BJ (cell line): Measurements from ENCODE around the gene MMP27. TPM values are rescaled to one million over a fixed set of nuclear protein-coding genes. Genes with fewer than 3 reads are reported as not detected.
"Not testable (repeated sequence)": the region's sequence is repeated elsewhere in the genome, so short reads cannot be mapped to it uniquely, and the experiment has no call there.

Experiments used
- CTCF ChIA-PET: fragments of 350-600 bp; formaldehyde crosslinking; extraction: SDS; loops from one replicate; lab custom pipeline; 2021; ENCODE audit warnings: antibody characterized with exemption, inconsistent platforms; lab: Yijun Ruan, JAX
- POLR2A ChIA-PET: fragments of 300-600 bp; sonication (Branson Sonifier 250); formaldehyde crosslinking; extraction: SDS; loops from one replicate; lab custom pipeline; 2021; ENCODE audit warnings: antibody characterized with exemption; lab: Charles Lee
- DNase-seq: peaks from one replicate; pipeline ENCODE4 v3.0.0-alpha.2; 2011; ENCODE audit warnings: low read depth
- H3K27me3 ChIP-seq: 2 replicates; pipeline ENCODE4 v1.6.0; 2011; ENCODE audit warnings: low read length; ENCODE audit not compliant: control insufficient read depth, insufficient read depth
- H3K36me3 ChIP-seq: 2 replicates; pipeline ENCODE4 v1.5.1; 2011; ENCODE audit warnings: low read length; ENCODE audit not compliant: control insufficient read depth, insufficient read depth
- H3K4me3 ChIP-seq: 2 replicates; pipeline ENCODE4 v1.5.1; 2011; ENCODE audit warnings: low read depth, mild to moderate bottlenecking, control low read depth, low read length
- CTCF ChIP-seq: IDR thresholded peaks from 2 replicates; pipeline ENCODE4 v1.5.1; 2011; ENCODE audit warnings: low read depth, mild to moderate bottlenecking, control low read depth, inconsistent platforms, low read length, moderate library complexity; ENCODE audit not compliant: insufficient read depth
- polyA minus RNA-seq: library from RNA; depleted of rRNA, polyadenylated mRNA; stranded (reverse); fragments of >200 nt; gene quantifications from 2 replicates; pipeline ENCODE4 v1.2.3, GENCODE V29; 2011; rRNA and poly(A)+ RNA removed
- polyA plus RNA-seq: library from polyadenylated mRNA; depleted of rRNA; stranded (reverse); fragments of >200 nt; gene quantifications from 2 replicates; pipeline ENCODE4 v1.2.3, GENCODE V29; 2011; rRNA removed

The MMP27 gene, protein sequence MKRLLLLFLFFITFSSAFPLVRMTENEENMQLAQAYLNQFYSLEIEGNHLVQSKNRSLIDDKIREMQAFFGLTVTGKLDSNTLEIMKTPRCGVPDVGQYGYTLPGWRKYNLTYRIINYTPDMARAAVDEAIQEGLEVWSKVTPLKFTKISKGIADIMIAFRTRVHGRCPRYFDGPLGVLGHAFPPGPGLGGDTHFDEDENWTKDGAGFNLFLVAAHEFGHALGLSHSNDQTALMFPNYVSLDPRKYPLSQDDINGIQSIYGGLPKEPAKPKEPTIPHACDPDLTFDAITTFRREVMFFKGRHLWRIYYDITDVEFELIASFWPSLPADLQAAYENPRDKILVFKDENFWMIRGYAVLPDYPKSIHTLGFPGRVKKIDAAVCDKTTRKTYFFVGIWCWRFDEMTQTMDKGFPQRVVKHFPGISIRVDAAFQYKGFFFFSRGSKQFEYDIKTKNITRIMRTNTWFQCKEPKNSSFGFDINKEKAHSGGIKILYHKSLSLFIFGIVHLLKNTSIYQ
- polyA plus RNA-seq: not detected in 2 replicates
- polyA minus RNA-seq: not detected in 2 replicates

DNA sequence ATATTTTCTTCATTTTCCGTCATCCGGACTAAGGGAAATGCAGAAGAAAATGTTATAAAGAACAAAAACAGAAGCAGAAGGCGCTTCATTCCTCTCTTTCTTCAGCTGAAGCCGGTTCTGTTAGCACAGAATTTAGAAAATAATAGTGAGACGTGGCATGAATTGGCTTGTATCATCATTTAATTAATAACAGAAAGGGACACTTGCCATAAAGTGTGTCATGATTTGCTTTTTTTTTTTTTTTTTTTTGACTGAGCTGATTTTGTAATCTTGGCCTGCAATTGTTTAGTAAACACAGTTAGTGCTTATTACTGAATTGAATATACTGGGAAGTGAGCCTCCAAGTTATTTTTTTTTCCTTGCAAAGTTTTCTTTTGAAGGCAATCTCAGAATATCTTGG lies at the start of gene MMP27:
Gene MMP27 (minus strand): TSS at position 144 of the 400 bp plus-strand sequence. CDS start 55 bp downstream, at position 89.
- TF ChIP-seq CTCF: no peak
- ChIA-PET CTCF (interaction anchor here (0.8 to 1.0 kb wide), 2 partner anchors 13 to 24 kb away, joined by 3 read pairs; no protein-coding TSS in a partner anchor), POLR2A (no interaction called here)
- Histone ChIP-seq H3K27me3 (peaks cover 2% of the 10 kb centered on the region), H3K36me3 (no peaks in the 10 kb centered on the region), H3K4me3 (no peak within 1 kb of the TSS)
- no peak for DNase-seq

- H3K27me3 ChIP-seq: peaks cover 15% of the 10 kb centered on the region
- H3K36me3 ChIP-seq: no peaks in the 10 kb centered on the region
- ChIA-PET POLR2A (no interaction called here), CTCF (no interaction called here)
- no peak overlapping the region for H3K4me3 ChIP-seq
- no peak for DNase-seq
- TF ChIP-seq CTCF: no peak
These were observed 47.7 kb upstream of the MMP27 start for GRCh38 chr11:102753267-102753666.

DNA sequence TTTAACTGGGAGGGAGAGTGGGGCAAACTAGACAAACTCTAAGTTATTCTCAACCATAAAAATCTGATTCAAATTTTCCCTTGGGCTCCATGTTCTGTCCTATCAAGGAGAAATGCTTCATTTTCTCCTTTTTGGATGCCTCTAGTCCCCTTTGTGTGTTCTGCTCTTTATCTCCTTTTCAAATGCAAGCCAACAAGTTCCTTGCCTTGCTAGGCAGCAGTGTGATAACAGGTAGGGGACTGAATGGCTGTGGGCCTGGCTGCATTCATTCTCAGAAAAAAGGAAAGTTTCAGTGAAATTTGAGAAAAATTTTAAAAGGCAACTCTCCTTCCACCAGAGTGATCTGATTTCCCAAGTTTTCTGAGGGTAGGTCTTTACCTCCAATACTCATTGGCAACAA lies 46.1 kb upstream of the MMP27 start:
- CTCF ChIA-PET: no interaction called here
- no peaks in the 10 kb centered on the region for H3K36me3 ChIP-seq
- H3K4me3 ChIP-seq: no peak overlapping the region
- peaks cover 14% of the 10 kb centered on the region for H3K27me3 ChIP-seq
- no peak for DNase-seq
- TF ChIP-seq CTCF: no peak
- POLR2A ChIA-PET: no interaction called here

GRCh38 chr11:102749101-102749722 lies 43.6 kb upstream of the MMP27 start:
- no peak overlapping the region for H3K4me3 ChIP-seq
- TF ChIP-seq CTCF: no peak
- ChIA-PET CTCF (interaction anchor here (0.7 to 1.3 kb wide), 2 partner anchors 12 to 52 kb away, joined by 3 read pairs; no protein-coding TSS in a partner anchor), POLR2A (no interaction called here)
- no peak for DNase-seq
- H3K27me3 ChIP-seq: peaks cover 9% of the 10 kb centered on the region
- no peaks in the 10 kb centered on the region for H3K36me3 ChIP-seq

DNA sequence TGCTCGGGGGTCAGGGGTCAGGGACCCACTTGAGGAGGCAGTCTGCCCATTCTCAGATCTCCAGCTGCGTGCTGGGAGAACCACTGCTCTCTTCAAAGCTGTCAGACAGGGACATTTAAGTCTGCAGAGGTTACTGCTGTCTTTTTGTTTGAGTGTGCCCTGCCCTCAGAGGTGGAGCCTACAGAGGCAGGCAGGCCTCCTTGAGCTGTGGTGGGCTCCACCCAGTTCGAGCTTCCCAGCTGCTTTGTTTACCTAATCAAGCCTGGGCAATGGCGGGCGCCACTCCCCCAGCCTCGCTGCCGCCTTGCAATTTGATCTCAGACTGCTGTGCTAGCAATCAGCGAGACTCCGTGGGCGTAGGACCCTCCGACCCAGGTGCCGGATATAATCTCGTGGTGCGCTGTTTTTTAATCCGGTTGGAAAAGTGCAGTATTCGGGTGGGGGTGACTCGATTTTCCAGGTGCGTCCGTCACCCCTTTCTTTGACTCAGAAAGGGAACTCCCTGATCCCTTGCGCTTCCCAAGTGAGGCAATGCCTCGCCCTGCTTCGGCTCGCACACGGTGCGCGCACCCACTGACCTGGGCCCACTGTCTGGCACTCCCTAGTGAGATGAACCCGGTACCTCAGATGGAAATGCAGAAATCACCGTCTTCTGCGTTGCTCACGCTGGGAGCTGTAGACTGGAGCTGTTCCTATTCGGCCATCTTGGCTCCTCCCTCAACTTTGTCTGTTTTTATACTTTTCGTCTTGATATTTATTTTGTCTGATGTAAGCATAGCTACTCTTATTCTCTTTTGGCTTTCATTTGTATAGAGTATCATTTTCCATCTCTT lies 41.4 kb upstream of the MMP27 start:
- H3K4me3 ChIP-seq, CTCF ChIA-PET, H3K36me3 ChIP-seq, DNase-seq, H3K27me3 ChIP-seq, POLR2A ChIA-PET: not testable (repeated sequence)
